ENCODE data around the gene DBNDD1. TPM values are rescaled to one million over a fixed set of nuclear protein-coding genes. Genes with fewer than 3 reads are reported as not detected.

The DBNDD1 gene
- total and polyA plus RNA-seq, 2 donors (not counting 3 experiments of a cell fraction or from before 2014, with no cell fraction given), result 28.2 to 45.7 TPM

DNA sequence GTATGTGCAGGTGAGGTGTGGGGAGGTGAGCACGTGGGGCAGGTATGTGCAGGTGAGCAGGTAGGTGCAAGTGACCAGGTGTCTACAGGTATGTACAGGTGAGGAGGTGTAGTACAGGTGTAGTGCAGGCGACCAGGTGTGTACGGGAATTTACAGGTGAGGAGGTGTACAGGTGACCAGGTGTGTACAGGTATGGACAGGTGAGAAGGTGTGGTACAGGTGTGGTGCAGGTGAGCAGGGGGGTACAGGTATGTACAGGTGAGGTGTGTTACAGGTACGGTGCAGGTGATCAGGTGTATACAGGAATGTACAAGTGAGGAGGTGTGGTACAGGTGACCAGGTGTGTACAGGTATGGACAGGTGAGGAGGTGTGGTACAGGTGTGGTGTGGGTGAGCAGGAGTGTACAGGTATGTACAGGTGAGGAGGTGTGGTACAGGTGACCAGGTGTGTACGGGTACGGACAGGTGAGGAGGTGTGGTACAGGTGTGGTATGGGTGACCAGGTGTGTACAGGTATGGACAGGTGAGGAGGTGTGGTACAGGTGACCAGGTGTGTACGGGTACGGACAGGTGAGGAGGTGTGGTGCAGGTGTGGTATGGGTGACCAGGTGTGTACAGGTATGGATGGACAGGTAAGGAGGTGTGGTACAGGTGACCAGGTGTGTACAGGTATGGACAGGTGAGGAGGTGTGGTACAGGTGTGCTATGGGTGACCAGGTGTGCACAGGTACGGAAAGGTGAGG is 12.8 kb upstream of the DBNDD1 start:
- CTCF ChIA-PET, result interaction anchor here (1.8 kb wide), 1 partner anchor 12 kb away, joined by 6 read pairs; the partner anchor contains the start of gene DBNDD1
- Histone ChIP-seq H2AFZ (ENCODE audit: low read depth, low read length) (no peak overlapping the region), H3K9ac (replicated peaks; ENCODE audit: extremely low read depth, insufficient read depth, low read length) (no peak overlapping the region), H3K9me1 (replicated peaks; ENCODE audit: control insufficient read depth, extremely low read depth, insufficient read depth, low read length) (no peaks in the 10 kb centered on the region), H3K4me1 (ENCODE audit: control insufficient read depth, extremely low read depth, insufficient read depth, low read length) (no peaks in the 10 kb centered on the region), H3K4me2 (ENCODE audit: insufficient read depth, low read length) (no peak overlapping the region), H3K27ac (ENCODE audit: insufficient read depth, low read depth, low read length) (no peak overlapping the region), H4K20me1 (replicated peaks; ENCODE audit: control insufficient read depth, extremely low read depth, insufficient read depth, low read length) (no peaks in the 10 kb centered on the region), H3K79me2 (ENCODE audit: control insufficient read depth, insufficient read depth, low read length) (no peaks in the 10 kb centered on the region), H3K4me3 (replicated peaks in 1 of 3; ENCODE audit: insufficient read depth in 1 of 3, low read depth in 1 of 3, low read length in 3 of 3) (no peak overlapping the region), H3K36me3 (ENCODE audit: control insufficient read depth in 2 of 2, extremely low read depth in 1 of 2, insufficient read depth in 2 of 2, low read length in 2 of 2) (peaks cover 0 to 12% of the 10 kb centered on the region in 2 experiments), H3K9me3 (replicated peaks; ENCODE audit: control insufficient read depth, insufficient read depth, low read length) (no peaks in the 10 kb centered on the region), H3K27me3 (ENCODE audit: control insufficient read depth in 2 of 2, insufficient read depth in 2 of 2, low read length in 2 of 2) (no peaks in the 10 kb centered on the region)
- no TSS peak for BruUV-seq (replicated peaks)
- intact Hi-C loops (cut with micrococcal nuclease) (no loop called here), dilution Hi-C loops (cut with MboI; ENCODE audit: extremely low pct_ligation_motif_present, low sequenced_read_pairs) (no loop called here)
- POLR2A ChIA-PET, result no interaction called here
- FAIRE-seq (no peak), DNase-seq (ENCODE audit: low read depth, low spot score) (peak; percentile 42)
- TF ChIP-seq FOS (IDR thresholded peaks at IDR 0.05; ENCODE audit: borderline replicate concordance, insufficient read depth, low read length) (no peak), POLR2A (IDR thresholded peaks at IDR 0.05; ENCODE audit: low read depth, low read length) (no peak), MYC (IDR thresholded peaks at IDR 0.05; ENCODE audit: low read depth, low read length) (no peak), JUN (IDR thresholded peaks at IDR 0.05; ENCODE audit: borderline replicate concordance, insufficient read depth, insufficient read length, low read depth) (no peak), GATA2 (IDR thresholded peaks at IDR 0.05; ENCODE audit: insufficient read depth, insufficient read length, low read depth, low read length) (no peak), EZH2 (IDR thresholded peaks at IDR 0.05; ENCODE audit: borderline replicate concordance, low read depth, low read length, severe bottlenecking) (no peak), POLR2AphosphoS5 (IDR thresholded peaks at IDR 0.05; ENCODE audit: insufficient read depth, low read depth, low read length) (no peak)
- TF ChIP-seq, protein P1, sequence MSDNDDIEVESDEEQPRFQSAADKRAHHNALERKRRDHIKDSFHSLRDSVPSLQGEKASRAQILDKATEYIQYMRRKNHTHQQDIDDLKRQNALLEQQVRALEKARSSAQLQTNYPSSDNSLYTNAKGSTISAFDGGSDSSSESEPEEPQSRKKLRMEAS (IDR thresholded peaks at IDR 0.05; ENCODE audit: insufficient read depth, insufficient read length), result no peak
- TF ChIP-seq, protein P2, sequence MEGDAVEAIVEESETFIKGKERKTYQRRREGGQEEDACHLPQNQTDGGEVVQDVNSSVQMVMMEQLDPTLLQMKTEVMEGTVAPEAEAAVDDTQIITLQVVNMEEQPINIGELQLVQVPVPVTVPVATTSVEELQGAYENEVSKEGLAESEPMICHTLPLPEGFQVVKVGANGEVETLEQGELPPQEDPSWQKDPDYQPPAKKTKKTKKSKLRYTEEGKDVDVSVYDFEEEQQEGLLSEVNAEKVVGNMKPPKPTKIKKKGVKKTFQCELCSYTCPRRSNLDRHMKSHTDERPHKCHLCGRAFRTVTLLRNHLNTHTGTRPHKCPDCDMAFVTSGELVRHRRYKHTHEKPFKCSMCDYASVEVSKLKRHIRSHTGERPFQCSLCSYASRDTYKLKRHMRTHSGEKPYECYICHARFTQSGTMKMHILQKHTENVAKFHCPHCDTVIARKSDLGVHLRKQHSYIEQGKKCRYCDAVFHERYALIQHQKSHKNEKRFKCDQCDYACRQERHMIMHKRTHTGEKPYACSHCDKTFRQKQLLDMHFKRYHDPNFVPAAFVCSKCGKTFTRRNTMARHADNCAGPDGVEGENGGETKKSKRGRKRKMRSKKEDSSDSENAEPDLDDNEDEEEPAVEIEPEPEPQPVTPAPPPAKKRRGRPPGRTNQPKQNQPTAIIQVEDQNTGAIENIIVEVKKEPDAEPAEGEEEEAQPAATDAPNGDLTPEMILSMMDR (IDR thresholded peaks at IDR 0.05; ENCODE audit: extremely low read depth in 1 of 2, insufficient read depth in 1 of 2, low read depth in 1 of 2, low read length in 2 of 2), result no peak
